Transverse colon (tissue), 4 donors: ENCODE data around the gene WNT10A. TPM values are rescaled to one million over a fixed set of nuclear protein-coding genes. Genes with fewer than 3 reads are reported as not detected.

Experiments
- DNase-seq: peaks from one replicate; pipeline ENCODE4 v3.0.0-alpha.2; 2019
- H3K27ac ChIP-seq, 4 donors: fragments of 200-600 bp; sonication (generic); 2 replicates each; pipeline ENCODE4 v1.5.1; 2016 to 2018; ENCODE audit warnings: inconsistent platforms in 4 of 4
- H3K27me3 ChIP-seq: fragments of 200-600 bp; sonication (generic); 2 replicates; pipeline ENCODE4 v1.5.1; 2017; ENCODE audit warnings: inconsistent platforms
- H3K36me3 ChIP-seq, 4 donors: fragments of 200-600 bp; sonication (generic); 2 replicates each; pipeline ENCODE4 v1.5.1; 2017 to 2019; ENCODE audit warnings: inconsistent platforms in 4 of 4
- H3K4me1 ChIP-seq, 4 donors: fragments of 200-600 bp; sonication (generic); 2 replicates each; pipeline ENCODE4 v1.5.1; 2017 to 2020; ENCODE audit warnings: inconsistent platforms in 4 of 4
- H3K4me3 ChIP-seq, 4 donors: fragments of 200-600 bp; sonication (generic); 1 replicate in 1 of 4; 2 replicates in 3 of 4; pipeline versions ENCODE4 v1.5.1 to v1.6.1; 2017 to 2019; ENCODE audit warnings: inconsistent platforms in 4 of 4
- H3K9me3 ChIP-seq, 2 donors: fragments of 200-600 bp; sonication (generic); 2 replicates each; pipeline ENCODE4 v1.5.1; 2017 to 2019; ENCODE audit warnings: inconsistent platforms in 2 of 2
- EP300 ChIP-seq: sonication (generic); formaldehyde crosslinking; IDR thresholded peaks from one replicate; pipeline ENCODE4 v1.6.1; 2017; ENCODE audit warnings: antibody characterized with exemption, low read depth
- POLR2A ChIP-seq: fragments of 450-650 bp; IDR thresholded peaks from one replicate; pipeline ENCODE4 v1.6.1; 2016; ENCODE audit warnings: antibody characterized with exemption, mild to moderate bottlenecking, moderate library complexity
- POLR2AphosphoS5 ChIP-seq, 3 donors: sonication (generic); formaldehyde crosslinking; IDR thresholded peaks; one replicate each; pipeline ENCODE4 v1.6.1; 2016; ENCODE audit warnings: antibody characterized with exemption in 3 of 3
- WGBS, 2 donors: methylation state at CpG; one replicate each; pipeline ENCODE4 v1.1.5; 2018; ENCODE audit warnings: low coverage in 1 of 2; 5-methylcytosine and 5-hydroxymethylcytosine counted together
- in situ Hi-C, 4 donors: fragments of 200-750 bp; cut with MboI; loops; one replicate each; pipeline versions ENCODE4 v1.15.0 to v1.15.1; 2017; ENCODE audit warnings: low sequenced_read_pairs in 3 of 4, low pct_ligation_motif_present in 1 of 4, low pct_unique_long_range_greater_than_20kb in 1 of 4
- intact Hi-C: fragments of 100-400 bp; cut with DNase I; formaldehyde crosslinking; loops from one replicate; pipeline ENCODE4 v1.15.1; 2023; ENCODE audit warnings: low total_unique reads
- total RNA-seq, 4 donors: library from RNA; depleted of rRNA; stranded (reverse); fragments of >200 nt; gene quantifications; one replicate each; pipeline ENCODE4 v1.1.0, GENCODE V29; 2016
- TF ChIP-seq, protein P1 (sequence below), 5 experiments: fragments of 200-600 bp in 3 of 5; fragments of 450-650 bp in 2 of 5; sonication (generic) in 3 of 5; IDR thresholded peaks; 1 replicate in 2 of 5; 2 replicates in 3 of 5; pipeline ENCODE4 v1.5.1; 2016 to 2017; ENCODE audit warnings: antibody characterized with exemption in 5 of 5, inconsistent platforms in 3 of 5, mild to moderate bottlenecking in 2 of 5, moderate library complexity in 1 of 5

The WNT10A gene
- total RNA-seq, 4 donors from 2014 or later = 0.27 to 1.6 TPM; not detected in 2

DNA sequence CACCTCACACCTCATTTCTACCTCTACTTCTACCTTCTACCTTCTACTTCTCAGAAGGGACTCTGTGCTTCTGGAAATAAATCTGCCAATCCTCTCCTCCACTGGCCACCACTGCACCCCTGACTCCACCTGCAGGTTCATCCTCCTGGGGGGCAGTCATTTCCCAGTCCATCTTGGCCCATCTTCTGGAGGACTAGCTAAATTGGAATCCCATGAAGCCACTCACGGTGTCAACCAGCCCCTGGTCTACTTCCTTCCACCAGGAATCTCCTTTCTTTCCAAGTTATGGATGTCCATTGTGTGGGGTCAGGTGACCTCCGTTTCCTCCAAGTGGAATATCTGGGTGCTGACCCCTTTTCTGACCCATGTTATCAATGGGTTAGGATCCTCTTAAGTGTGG lies 3.9 kb downstream of the WNT10A start:
- no peaks in the 10 kb centered on the region for H3K36me3 ChIP-seq
- H3K27ac ChIP-seq = peak overlapping the region in 1 of 4 donors; percentile 73
- H3K4me3 ChIP-seq = no peak overlapping the region
- peaks cover 56% of the 10 kb centered on the region for H3K27me3 ChIP-seq
- DNase-seq = no peak
- H3K4me1 ChIP-seq = peaks cover 5 to 27% (median 23%) of the 10 kb centered on the region in 4 donors
- no peak for TF ChIP-seq POLR2AphosphoS5 (IDR thresholded peaks at IDR 0.05)
- TF ChIP-seq, protein P1, sequence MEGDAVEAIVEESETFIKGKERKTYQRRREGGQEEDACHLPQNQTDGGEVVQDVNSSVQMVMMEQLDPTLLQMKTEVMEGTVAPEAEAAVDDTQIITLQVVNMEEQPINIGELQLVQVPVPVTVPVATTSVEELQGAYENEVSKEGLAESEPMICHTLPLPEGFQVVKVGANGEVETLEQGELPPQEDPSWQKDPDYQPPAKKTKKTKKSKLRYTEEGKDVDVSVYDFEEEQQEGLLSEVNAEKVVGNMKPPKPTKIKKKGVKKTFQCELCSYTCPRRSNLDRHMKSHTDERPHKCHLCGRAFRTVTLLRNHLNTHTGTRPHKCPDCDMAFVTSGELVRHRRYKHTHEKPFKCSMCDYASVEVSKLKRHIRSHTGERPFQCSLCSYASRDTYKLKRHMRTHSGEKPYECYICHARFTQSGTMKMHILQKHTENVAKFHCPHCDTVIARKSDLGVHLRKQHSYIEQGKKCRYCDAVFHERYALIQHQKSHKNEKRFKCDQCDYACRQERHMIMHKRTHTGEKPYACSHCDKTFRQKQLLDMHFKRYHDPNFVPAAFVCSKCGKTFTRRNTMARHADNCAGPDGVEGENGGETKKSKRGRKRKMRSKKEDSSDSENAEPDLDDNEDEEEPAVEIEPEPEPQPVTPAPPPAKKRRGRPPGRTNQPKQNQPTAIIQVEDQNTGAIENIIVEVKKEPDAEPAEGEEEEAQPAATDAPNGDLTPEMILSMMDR (IDR thresholded peaks at IDR 0.05) = no peak
- TF ChIP-seq POLR2A = no peak
- TF ChIP-seq EP300 = no peak
- 85 to 87% methylated on average over 2 of the region's 2 CpGs for WGBS, 2 donors
- H3K9me3 ChIP-seq = no peaks in the 10 kb centered on the region
- in situ Hi-C loops = no loop called here
- intact Hi-C loops = no loop called here

DNA sequence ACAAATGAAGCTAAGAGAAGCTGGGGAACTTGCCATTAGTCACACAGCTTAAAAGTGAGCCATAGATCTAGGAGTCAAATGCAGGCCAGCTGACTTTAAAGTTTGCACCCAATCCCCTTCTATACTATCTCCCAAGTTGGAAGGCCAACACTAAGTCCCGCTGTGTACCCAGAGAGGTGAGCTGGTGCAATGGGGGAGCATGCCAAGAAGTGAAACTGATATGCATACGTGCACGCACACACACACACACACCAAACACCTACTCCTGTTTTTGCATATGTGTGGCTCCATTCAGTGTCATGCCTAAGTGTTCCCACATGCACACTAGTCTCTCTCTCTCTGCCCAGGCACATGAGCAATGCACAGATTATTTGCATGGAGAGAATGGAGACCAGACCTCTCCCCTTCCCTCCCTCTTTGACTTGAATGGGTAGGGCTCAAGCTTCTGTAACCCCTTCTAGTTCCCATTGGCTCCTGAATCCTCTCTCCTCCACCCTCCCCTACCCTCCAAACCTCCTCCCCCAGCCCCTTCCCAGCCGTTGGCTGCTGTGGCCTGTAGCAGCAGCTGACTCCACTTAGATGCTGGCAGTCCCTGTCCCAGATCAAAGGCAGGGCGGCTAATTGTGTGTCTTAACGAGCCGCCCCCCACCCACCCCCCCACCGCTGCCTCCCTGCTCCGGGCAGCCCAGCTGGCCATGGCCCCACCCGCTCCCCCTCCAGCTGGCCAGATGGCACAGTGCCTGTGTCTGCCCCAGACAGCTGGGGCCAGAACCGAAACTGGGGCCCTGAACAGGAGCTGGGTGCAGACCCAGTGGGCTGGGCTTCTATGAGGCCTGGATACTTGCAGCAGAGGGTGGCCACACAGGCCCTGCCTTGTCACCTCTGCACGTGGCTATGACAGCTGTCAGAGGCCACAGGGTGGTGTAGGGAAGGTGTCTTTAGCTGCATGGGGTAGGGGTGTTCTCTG lies 5.6 kb downstream of the WNT10A start:
- WGBS, 2 donors = 57% methylated on average over 11 of the region's 12 CpGs; no CpG with 5 or more reads in 1 of the 2 donors
- H3K9me3 ChIP-seq = no peaks in the 10 kb centered on the region
- peaks cover 0 to 13% (median 11%) of the 10 kb centered on the region in 4 donors for H3K4me1 ChIP-seq
- intact Hi-C loops = no loop called here
- H3K4me3 ChIP-seq = no peak overlapping the region
- no peaks in the 10 kb centered on the region for H3K36me3 ChIP-seq
- peaks cover 41% of the 10 kb centered on the region for H3K27me3 ChIP-seq
- peak; percentile 74 for DNase-seq
- peak overlapping the region in 2 of 4 donors; percentile 7 to 66 for H3K27ac ChIP-seq
- in situ Hi-C loops = no loop called here
- peak in 1 of 3 donors; percentile 9 for TF ChIP-seq POLR2AphosphoS5 (IDR thresholded peaks at IDR 0.05)
- TF ChIP-seq, protein P1 (IDR thresholded peaks at IDR 0.05) = no peak
- no peak for TF ChIP-seq EP300
- no peak for TF ChIP-seq POLR2A

DNA sequence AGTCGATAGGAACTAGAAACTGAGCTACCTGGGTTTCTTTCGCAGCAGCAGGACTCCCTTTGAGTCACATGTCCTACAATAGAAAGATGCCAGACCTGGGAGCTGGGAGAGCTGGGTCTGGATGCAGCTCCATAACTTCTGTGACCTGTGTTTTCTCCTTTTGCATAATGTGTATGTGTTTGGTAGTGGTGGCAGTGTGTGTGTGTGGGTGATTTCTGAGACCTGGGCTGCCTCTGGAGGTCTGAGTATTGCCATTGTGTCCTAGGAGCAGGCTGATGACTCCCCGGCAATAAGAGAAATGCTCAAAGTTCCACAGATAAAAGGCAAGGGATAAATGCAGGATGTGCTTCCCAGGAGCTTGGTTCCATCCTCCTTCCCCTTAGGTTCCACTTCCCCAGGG lies 6.4 kb downstream of the WNT10A start:
- in situ Hi-C loops = no loop called here
- peak overlapping the region in 2 of 4 donors; percentile 7 to 66 for H3K27ac ChIP-seq
- 90% methylated on average over 3 of the region's 3 CpGs; no CpG with 5 or more reads in 1 of the 2 donors for WGBS, 2 donors
- H3K4me1 ChIP-seq = peaks cover 0 to 13% (median 11%) of the 10 kb centered on the region in 4 donors
- no peak overlapping the region for H3K4me3 ChIP-seq
- H3K36me3 ChIP-seq = no peaks in the 10 kb centered on the region
- no peaks in the 10 kb centered on the region for H3K9me3 ChIP-seq
- intact Hi-C loops = no loop called here
- no peak for TF ChIP-seq POLR2A
- no peak for TF ChIP-seq POLR2AphosphoS5 (IDR thresholded peaks at IDR 0.05)
- TF ChIP-seq, protein P1 (IDR thresholded peaks at IDR 0.05) = no peak
- TF ChIP-seq EP300 = no peak
- DNase-seq = no peak
- peaks cover 41% of the 10 kb centered on the region for H3K27me3 ChIP-seq

DNA sequence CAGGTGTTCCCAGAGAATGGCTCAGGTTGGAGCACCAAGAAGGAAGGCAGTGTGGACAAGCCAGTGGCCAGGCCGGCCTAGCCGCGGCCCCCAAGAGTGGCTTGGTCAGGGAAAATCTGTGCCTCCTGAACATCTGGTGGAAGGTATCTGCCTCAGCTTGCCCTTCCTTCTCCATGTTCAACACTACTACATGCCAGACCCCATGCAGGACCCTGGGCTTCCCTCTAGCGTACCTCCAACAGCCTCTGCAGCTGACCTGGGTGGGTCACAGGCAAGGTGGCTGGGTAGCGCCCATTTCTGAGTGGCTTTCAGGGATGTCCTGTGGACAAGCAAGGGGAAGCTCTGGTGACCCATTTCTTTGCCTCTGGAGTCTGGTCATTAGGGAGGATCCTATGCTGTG lies 7.7 kb downstream of the WNT10A start:
- Histone ChIP-seq H3K4me3 (no peak overlapping the region), H3K4me1 (peaks cover 4 to 19% (median 14%) of the 10 kb centered on the region in 4 donors), H3K27me3 (peaks cover 37% of the 10 kb centered on the region), H3K27ac (no peak overlapping the region), H3K9me3 (no peaks in the 10 kb centered on the region), H3K36me3 (no peaks in the 10 kb centered on the region)
- WGBS, 2 donors = 94% methylated on average over 3 of the region's 5 CpGs; no CpG with 5 or more reads in 1 of the 2 donors
- no peak for TF ChIP-seq POLR2A
- TF ChIP-seq, protein P1 (IDR thresholded peaks at IDR 0.05) = no peak
- no peak for TF ChIP-seq POLR2AphosphoS5 (IDR thresholded peaks at IDR 0.05)
- TF ChIP-seq EP300 = no peak
- intact Hi-C loops = no loop called here
- no peak for DNase-seq
- in situ Hi-C loops = no loop called here
